ENCODE data around the gene SLC44A4. TPM values are rescaled to one million over a fixed set of nuclear protein-coding genes. Genes with fewer than 3 reads are reported as not detected.

SLC44A4 gene
- total RNA-seq, 4 donors from 2014 or later, result 1.6 TPM; not detected in 3

Other genes with a start within 250 kb of the SLC44A4 start
- gene BAG6, start 226.3 kb downstream of the SLC44A4 start, total RNA-seq, result 100 to 1,000 TPM; 305 to 509 (median 459) TPM
- gene APOM, start 223.1 kb downstream of the SLC44A4 start, total RNA-seq, result 1 to 10 TPM; 1.8 to 7.9 (median 2.4) TPM
- gene C6orf47, start 218.2 kb downstream of the SLC44A4 start, total RNA-seq, result 10 to 100 TPM; 22.2 to 34.9 (median 26.8) TPM
- 10 to 100 TPM; 17.3 to 29.8 (median 24.5) TPM for gene GPANK1, start 214.0 kb downstream of the SLC44A4 start, total RNA-seq
- 100 to 1,000 TPM; 185 to 251 (median 226) TPM for gene CSNK2B, start 212.9 kb downstream of the SLC44A4 start, total RNA-seq
- gene LY6G5B, start 209.0 kb downstream of the SLC44A4 start, total RNA-seq, result 1 to 10 TPM in 1 of 4 donors, under 1 TPM in 2, not detected in 1; 0.19 to 2.7 (median 0.60) TPM
- 1 to 10 TPM in 2 of 4 donors, not detected in 2; 1.3 to 3.2 TPM for gene LY6G5C, start 197.9 kb downstream of the SLC44A4 start, total RNA-seq
- gene ABHD16A, start 175.7 kb downstream of the SLC44A4 start, total RNA-seq, result 10 to 100 TPM; 39.2 to 82.9 (median 57.5) TPM
- not detected for gene LY6G6F, start 172.1 kb downstream of the SLC44A4 start, total RNA-seq
- not detected for gene LY6G6D, start 163.6 kb downstream of the SLC44A4 start, total RNA-seq
- not detected for gene LY6G6C, start 157.3 kb downstream of the SLC44A4 start, total RNA-seq
- not detected for gene MPIG6B, start 155.6 kb downstream of the SLC44A4 start, total RNA-seq
- gene DDAH2, start 149.7 kb downstream of the SLC44A4 start, total RNA-seq, result 10 to 100 TPM; 10.6 to 24.2 (median 15.4) TPM
- gene CLIC1, start 142.5 kb downstream of the SLC44A4 start, total RNA-seq, result 10 to 100 TPM; 20.9 to 41.3 (median 26.3) TPM
- gene MSH5, start 139.0 kb downstream of the SLC44A4 start, total RNA-seq, result 1 to 10 TPM in 3 of 4 donors, under 1 TPM in 1; 0.35 to 7.8 (median 1.6) TPM
- not detected for gene SAPCD1, start 116.3 kb downstream of the SLC44A4 start, total RNA-seq
- 1 to 10 TPM; 2.0 to 7.8 (median 4.7) TPM for gene VWA7, start 101.7 kb downstream of the SLC44A4 start, total RNA-seq
- 100 to 1,000 TPM in 1 of 4 donors, 10 to 100 TPM in 3; 39.2 to 102 (median 67.4) TPM for gene VARS1, start 83.2 kb downstream of the SLC44A4 start, total RNA-seq
- gene LSM2, start 72.0 kb downstream of the SLC44A4 start, total RNA-seq, result 10 to 100 TPM; 25.1 to 43.7 (median 32.9) TPM
- gene HSPA1L, start 63.7 kb downstream of the SLC44A4 start, total RNA-seq, result 1 to 10 TPM; 1.1 to 7.1 (median 3.5) TPM
- 100 to 1,000 TPM in 2 of 4 donors, 10 to 100 TPM in 2; 85.8 to 205 (median 111) TPM for gene HSPA1A, start 63.5 kb downstream of the SLC44A4 start, total RNA-seq
- gene HSPA1B, start 51.3 kb downstream of the SLC44A4 start, total RNA-seq, result 100 to 1,000 TPM in 2 of 4 donors, 10 to 100 TPM in 2; 71.5 to 178 (median 112) TPM
- 10 to 100 TPM; 20.8 to 42.7 (median 38.1) TPM for gene NEU1, start 16.2 kb downstream of the SLC44A4 start, total RNA-seq
- 10 to 100 TPM in 3 of 4 donors, 1 to 10 TPM in 1; 8.4 to 17.5 (median 13.0) TPM for gene EHMT2, start 18.7 kb upstream of the SLC44A4 start, total RNA-seq
- under 1 TPM in 1 of 4 donors, not detected in 3; 0.26 TPM for gene ZBTB12, start 23.1 kb upstream of the SLC44A4 start, total RNA-seq
- gene C2, start 48.7 kb upstream of the SLC44A4 start, total RNA-seq, result 1 to 10 TPM; 2.7 to 4.9 (median 3.6) TPM
- gene CFB, start 67.1 kb upstream of the SLC44A4 start, total RNA-seq, result 10 to 100 TPM in 1 of 4 donors, 1 to 10 TPM in 3; 1.0 to 13.8 (median 6.1) TPM
- 10 to 100 TPM; 58.1 to 88.6 (median 78.7) TPM for gene NELFE, start 80.0 kb upstream of the SLC44A4 start, total RNA-seq
- gene SKIC2, start 80.2 kb upstream of the SLC44A4 start, total RNA-seq, result 10 to 100 TPM; 21.2 to 51.9 (median 22.7) TPM
- 10 to 100 TPM in 1 of 4 donors, 1 to 10 TPM in 3; 5.8 to 11.5 (median 8.5) TPM for gene DXO, start 93.1 kb upstream of the SLC44A4 start, total RNA-seq
- 1 to 10 TPM; 4.3 to 7.8 (median 6.2) TPM for gene C4A, start 103.1 kb upstream of the SLC44A4 start, total RNA-seq
- 1 to 10 TPM; 2.6 to 8.6 (median 6.9) TPM for gene C4B, start 135.8 kb upstream of the SLC44A4 start, total RNA-seq
- under 1 TPM in 2 of 4 donors, not detected in 2; 0.16 to 0.41 TPM for gene CYP21A2, start 159.4 kb upstream of the SLC44A4 start, total RNA-seq
- gene TNXB, start 230.3 kb upstream of the SLC44A4 start, total RNA-seq, result 10 to 100 TPM; 12.0 to 37.0 (median 33.5) TPM
- gene ATF6B, start 249.2 kb upstream of the SLC44A4 start, total RNA-seq, result 10 to 100 TPM in 2 of 4 donors, 1 to 10 TPM in 2; 6.8 to 18.4 (median 9.5) TPM